ENCODE results near the gene AGAP1.

Gene AGAP1

DNA sequence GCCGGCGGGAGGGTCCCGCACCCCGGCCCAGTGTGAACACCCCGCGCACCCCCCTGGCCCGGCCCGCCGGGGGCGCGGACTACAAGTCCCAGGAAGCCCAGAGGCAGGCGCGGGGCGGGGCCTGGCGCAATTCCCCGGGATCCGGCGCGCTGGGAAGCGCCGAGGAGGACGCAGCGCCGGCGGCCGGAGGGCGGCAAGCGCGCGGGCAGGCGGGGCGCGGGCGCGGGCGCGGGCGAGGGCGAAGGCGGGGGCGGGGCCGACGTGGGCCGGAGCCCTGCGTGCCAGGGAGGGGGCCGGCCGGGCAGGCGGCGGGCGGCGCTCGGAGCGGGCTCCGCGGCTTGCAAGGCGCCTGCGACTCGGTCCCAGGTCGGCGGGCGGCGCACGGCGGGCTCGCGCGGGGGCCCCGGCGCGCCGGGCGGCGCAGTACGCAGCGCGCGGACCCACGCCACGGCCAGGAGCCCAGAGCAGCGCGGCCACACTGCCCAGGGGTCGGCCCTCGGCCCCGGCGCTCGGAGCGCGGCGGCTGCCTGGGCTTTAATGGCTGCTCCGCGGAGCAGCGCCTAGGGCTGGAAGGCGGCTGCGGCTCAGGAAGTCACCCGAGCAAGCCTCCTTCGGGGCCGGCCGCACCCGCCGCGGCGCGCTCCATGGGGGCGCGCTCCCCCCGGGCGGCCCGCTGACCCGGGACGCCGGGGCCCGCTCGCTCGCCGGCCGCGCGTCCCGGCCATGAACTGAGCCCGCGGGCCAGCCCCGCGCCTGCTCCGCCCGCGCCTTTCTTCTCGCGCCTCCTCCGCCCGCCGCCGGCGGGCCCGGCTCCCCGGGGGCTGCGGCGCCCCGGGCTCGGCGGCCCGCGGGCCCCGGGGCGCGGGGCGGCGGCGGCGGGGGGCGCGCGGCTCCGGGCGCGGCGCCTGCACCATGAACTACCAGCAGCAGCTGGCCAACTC, at the start of gene AGAP1:
AGAP1 (plus strand) TSS at position 269 of the 941 bp plus-strand sequence.
- in situ Hi-C loops (cut with MboI; ENCODE audit: low pct_unique_long_range_greater_than_20kb, low sequenced_read_pairs), result no loop called here
- peak; percentile 68 for DNase-seq

DNA sequence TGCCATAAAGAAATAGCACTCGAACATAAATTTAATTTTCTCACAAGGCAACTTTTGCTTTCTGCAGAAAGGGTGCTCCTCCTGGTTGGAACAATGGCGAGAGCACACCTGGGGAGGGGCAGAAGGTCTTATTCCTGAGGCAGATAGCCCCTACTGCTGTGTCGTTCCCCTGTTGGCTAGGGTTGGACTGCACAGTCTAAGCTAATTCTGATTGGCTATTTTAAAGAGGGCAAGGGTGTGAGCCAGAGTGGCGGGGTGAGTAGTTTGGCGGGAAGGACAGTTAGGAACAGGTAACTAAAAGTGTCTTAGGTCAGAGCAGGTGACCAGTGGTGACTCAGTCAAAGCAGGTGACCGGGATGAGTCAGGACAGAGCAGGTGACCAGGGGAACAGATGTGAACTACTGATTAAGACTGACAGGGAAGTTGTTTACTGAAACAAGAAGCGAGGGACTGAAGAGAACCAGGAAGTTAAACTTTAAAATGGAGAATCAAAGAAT, 49.7 kb upstream of the AGAP1 start:
- in situ Hi-C loops (cut with MboI; ENCODE audit: low pct_unique_long_range_greater_than_20kb, low sequenced_read_pairs), result no loop called here
- no peak for DNase-seq

- in situ Hi-C loops (cut with MboI; ENCODE audit: low pct_unique_long_range_greater_than_20kb, low sequenced_read_pairs), result no loop called here
- DNase-seq, result no peak
Measured at GRCh38 chr2:235445116-235445515, 48.7 kb upstream of the AGAP1 start.

DNA sequence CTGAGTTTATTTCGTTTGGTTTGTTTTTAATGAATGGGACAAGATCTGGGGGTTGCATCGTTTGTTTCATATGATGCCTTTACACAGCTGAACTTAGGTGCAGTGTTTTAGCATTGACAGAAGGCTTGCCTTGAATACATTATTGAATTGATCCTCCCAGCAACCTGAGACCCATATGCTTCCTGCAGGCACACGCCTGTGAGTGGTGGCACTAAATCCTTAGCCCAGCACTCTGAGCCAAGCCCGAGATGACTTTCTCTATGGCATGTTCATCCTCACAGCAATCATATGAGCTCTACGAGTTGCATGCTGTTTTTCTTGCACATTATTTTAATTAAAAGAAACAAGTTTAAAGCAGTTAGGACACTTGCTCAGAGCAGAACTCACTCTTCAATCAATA, 47.8 kb upstream of the AGAP1 start:
- no peak for DNase-seq
- in situ Hi-C loops (cut with MboI; ENCODE audit: low pct_unique_long_range_greater_than_20kb, low sequenced_read_pairs), result no loop called here

DNA sequence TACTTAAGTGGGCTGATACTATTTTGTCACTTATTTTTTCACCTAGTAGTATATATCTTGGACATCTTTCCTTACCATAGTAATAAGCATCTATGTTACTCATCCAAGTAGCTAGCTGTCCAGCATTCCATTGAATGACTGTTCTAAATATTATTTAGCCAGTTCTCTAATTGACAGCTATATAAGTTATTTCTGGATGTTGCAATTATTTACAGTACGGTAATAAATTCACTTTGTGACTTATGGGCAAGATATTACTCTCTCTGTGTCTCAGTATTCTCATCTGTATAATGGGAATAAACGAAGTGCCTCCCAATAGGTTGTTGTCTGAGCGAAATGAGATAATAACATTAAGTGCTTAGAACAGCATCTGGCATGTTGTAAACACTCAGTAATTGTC, 46.6 kb upstream of the AGAP1 start:
- in situ Hi-C loops (cut with MboI; ENCODE audit: low pct_unique_long_range_greater_than_20kb, low sequenced_read_pairs), result no loop called here

GRCh38 chr2:235449568-235449967, 44.3 kb upstream of the AGAP1 start:
- in situ Hi-C loops (cut with MboI; ENCODE audit: low pct_unique_long_range_greater_than_20kb, low sequenced_read_pairs), result no loop called here
- DNase-seq, result no peak

More for the DNA sequence above, 46.6 kb upstream of the AGAP1 start:
- no peak for DNase-seq

GRCh38 chr2:235453605-235454151, 40.2 kb upstream of the AGAP1 start:
- in situ Hi-C loops (cut with MboI; ENCODE audit: low pct_unique_long_range_greater_than_20kb, low sequenced_read_pairs), result no loop called here
- no peak for DNase-seq

DNA sequence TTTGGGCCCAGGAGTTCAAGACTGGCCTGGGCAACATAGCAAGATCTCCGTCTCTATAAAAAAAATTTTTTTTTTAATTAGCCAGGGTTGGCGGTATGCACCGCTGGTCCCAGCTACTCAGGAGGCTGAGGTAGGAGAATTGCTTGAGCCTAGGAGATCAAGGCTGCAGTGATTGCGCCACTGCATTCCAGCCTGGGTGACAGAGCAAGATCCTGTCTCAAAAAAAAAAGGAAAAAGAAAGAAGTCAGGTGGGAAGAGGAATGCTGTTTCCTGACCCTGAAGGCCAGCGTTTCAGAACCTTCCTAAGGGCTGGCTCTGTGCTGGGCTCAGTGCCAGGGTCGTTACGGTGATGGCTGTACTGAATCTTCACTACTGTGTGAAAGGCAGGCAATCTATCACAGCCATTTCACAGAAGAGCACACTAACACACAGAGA, 35.0 kb upstream of the AGAP1 start:
- in situ Hi-C loops (cut with MboI; ENCODE audit: low pct_unique_long_range_greater_than_20kb, low sequenced_read_pairs), result no loop called here
- DNase-seq, result no peak

DNA sequence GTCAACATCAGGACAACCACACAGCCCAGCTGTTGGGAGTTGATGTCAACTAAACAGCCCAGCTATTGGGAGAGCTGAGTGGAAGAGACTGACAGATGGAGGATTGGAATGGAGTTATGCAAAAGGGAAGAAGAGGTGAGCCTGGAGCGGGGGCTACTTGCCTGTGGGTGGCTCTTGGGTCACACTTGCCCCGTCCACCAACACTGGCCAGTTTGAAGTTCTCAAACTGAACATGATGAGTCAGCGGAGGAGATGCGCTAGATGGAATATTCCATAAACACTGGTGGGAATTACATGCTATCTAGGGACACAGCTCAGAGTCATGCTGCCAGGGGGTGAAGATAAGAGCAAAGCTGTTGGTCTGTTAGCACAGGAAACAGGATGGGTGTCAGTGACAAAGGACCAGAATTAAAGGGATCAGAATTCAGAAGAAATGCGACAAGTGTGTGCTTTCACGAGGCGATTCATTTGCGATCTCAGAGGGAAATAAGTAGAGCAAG, 33.2 kb upstream of the AGAP1 start:
- no peak for DNase-seq
- in situ Hi-C loops (cut with MboI; ENCODE audit: low pct_unique_long_range_greater_than_20kb, low sequenced_read_pairs), result no loop called here

DNA sequence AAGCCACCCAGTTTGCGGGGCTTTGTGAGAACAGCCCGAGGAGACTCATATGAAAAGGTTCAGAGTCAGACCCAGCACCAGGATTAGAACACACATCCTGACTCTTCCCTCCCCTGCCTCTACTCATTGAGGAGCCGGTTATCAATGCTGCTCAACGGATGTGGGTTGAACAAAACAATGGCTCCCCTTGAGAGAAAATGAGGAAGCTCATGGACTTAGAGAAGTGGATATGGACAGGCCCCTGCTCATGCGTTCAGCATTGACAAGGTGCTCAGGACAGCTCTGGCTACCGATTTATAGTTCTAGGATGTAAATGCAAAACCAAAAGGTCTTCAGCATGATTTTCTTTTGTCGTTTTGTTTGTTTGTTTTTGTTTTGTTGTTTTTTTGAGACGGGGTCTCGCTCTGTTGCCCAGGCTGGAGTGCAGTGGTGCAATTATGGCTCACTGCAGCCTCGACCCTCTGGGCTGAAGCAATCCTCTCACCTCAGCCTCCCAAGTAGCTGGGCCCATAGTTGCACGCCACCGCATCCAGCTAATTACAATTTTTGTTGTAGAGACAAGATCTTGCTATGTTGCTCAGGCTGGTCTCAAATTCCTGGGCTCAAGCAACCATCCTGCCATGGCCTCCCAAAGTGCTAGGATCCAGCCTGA, 32.0 kb upstream of the AGAP1 start:
- in situ Hi-C loops (cut with MboI; ENCODE audit: low pct_unique_long_range_greater_than_20kb, low sequenced_read_pairs), result no loop called here
- peak; percentile 22 for DNase-seq

GRCh38 chr2:235462415-235462790, 31.4 kb upstream of the AGAP1 start:
- in situ Hi-C loops (cut with MboI; ENCODE audit: low pct_unique_long_range_greater_than_20kb, low sequenced_read_pairs), result no loop called here
- no peak for DNase-seq

GRCh38 chr2:235463893-235464292, 29.9 kb upstream of the AGAP1 start:
- in situ Hi-C loops (cut with MboI; ENCODE audit: low pct_unique_long_range_greater_than_20kb, low sequenced_read_pairs), result no loop called here
- DNase-seq, result no peak

- in situ Hi-C loops (cut with MboI; ENCODE audit: low pct_unique_long_range_greater_than_20kb, low sequenced_read_pairs), result no loop called here
- no peak for DNase-seq
Measured at GRCh38 chr2:235467588-235467987, 26.3 kb upstream of the AGAP1 start.

- no peak for DNase-seq
- in situ Hi-C loops (cut with MboI; ENCODE audit: low pct_unique_long_range_greater_than_20kb, low sequenced_read_pairs), result no loop called here
Measured at GRCh38 chr2:235468978-235469655, 24.7 kb upstream of the AGAP1 start.

DNA sequence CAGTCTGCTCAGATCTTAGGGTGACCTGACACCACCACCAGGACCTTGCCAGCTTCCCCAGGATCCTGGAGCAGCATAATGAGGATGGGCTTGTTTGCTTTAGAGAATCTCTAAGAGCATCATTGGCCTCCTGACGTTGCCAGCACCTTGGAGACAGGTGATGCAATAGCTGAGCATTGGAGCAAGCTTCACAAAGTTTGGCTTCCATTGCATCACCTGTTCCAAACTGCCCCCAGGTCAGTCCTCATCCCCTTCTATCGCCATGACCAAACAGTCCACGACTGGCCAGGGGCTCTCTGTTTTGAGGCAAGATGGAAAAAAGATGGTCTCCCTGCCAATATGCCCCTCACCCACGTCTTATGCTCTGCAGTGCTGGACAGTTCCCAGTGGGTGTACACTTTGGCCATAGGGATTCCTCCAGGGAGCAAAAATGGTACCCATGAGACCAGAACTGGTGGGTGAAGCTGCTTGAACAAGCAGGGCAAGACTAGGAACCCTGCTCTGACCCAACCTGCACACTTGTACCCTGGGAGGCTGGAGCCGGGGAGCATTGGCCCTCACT, 22.6 kb upstream of the AGAP1 start:
- in situ Hi-C loops (cut with MboI; ENCODE audit: low pct_unique_long_range_greater_than_20kb, low sequenced_read_pairs), result no loop called here
- DNase-seq, result no peak

DNA sequence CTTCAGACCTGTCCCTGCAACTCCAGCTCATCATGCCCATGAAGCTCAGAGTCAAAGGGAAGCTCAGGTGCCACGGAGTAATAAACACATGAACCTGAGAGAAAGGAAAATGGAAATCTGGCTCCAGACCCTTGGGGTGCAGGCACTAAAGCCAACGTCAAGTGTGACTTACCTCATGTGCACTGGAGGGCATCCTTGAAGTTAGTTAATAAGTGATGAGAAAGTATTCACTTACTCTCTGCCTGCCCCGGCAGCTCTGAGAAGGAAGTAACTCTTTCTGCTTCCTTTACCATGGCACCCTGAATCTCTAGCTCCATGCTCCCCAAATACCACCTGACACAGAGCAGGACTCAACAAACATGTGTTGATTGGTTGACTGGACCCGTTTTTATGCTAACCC, 21.4 kb upstream of the AGAP1 start:
- no peak for DNase-seq
- in situ Hi-C loops (cut with MboI; ENCODE audit: low pct_unique_long_range_greater_than_20kb, low sequenced_read_pairs), result no loop called here

- DNase-seq, result no peak
- in situ Hi-C loops (cut with MboI; ENCODE audit: low pct_unique_long_range_greater_than_20kb, low sequenced_read_pairs), result no loop called here
Measured at GRCh38 chr2:235478609-235479008, 15.2 kb upstream of the AGAP1 start.

- DNase-seq, result no peak
- in situ Hi-C loops (cut with MboI; ENCODE audit: low pct_unique_long_range_greater_than_20kb, low sequenced_read_pairs), result no loop called here
Measured at GRCh38 chr2:235479604-235480003, 14.2 kb upstream of the AGAP1 start.

GRCh38 chr2:235480614-235481013, 13.2 kb upstream of the AGAP1 start:
- in situ Hi-C loops (cut with MboI; ENCODE audit: low pct_unique_long_range_greater_than_20kb, low sequenced_read_pairs), result no loop called here
- no peak for DNase-seq

All from KBM-7 (cell line).